HG02763 (cell line): Measurements from ENCODE around the gene TCF12.
"Not testable (repeated sequence)": the region's sequence is repeated elsewhere in the genome, so short reads cannot be mapped to it uniquely, and the experiment has no call there.

Experiments used
- ATAC-seq: cut with Tn5 transposase; IDR thresholded peaks from one replicate; pipeline ENCODE4 v1.9.1; 2021; ENCODE audit warnings: mild to moderate bottlenecking, moderate library complexity; ENCODE audit not compliant: unreplicated experiment

Gene TCF12

DNA sequence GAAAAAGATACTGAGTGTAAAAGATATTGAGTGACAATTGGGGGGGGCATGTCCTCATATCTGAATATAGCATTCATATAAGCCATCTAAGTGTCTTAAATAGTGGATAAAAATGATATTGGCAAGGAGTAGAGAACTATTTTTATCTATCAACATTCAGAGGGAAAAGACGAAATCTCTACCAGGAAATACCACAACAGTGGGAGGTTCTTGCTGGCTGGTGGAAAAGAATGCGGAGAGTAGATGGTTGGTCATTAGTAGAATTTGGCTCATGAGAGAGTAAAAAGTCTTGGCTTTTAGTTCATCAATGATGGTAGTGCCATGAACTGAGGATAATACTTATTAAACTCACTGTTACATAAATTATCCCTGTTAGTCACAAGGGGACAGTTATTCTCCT is 4.8 kb upstream of the TCF12 start:
- ATAC-seq: no peak

DNA sequence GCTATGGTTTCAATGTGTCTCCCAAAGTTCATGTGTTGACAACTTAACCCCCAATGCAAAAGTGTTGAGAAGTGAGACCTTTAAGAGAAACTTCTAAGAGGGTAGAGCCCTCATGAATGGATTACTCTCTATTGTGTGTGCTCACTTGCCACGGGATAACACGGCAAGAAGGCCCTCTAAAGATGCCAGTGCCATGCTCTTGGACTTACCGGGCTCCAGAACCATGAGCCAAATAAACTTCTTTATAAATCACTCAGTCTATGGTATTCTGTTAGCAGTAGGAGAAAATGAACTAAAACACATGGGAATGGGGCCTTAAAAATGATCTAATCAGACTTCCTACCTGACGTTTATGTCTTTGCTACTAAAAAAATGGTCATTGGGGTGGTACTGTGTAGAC is 2.6 kb upstream of the TCF12 start:
- ATAC-seq: no peak

DNA sequence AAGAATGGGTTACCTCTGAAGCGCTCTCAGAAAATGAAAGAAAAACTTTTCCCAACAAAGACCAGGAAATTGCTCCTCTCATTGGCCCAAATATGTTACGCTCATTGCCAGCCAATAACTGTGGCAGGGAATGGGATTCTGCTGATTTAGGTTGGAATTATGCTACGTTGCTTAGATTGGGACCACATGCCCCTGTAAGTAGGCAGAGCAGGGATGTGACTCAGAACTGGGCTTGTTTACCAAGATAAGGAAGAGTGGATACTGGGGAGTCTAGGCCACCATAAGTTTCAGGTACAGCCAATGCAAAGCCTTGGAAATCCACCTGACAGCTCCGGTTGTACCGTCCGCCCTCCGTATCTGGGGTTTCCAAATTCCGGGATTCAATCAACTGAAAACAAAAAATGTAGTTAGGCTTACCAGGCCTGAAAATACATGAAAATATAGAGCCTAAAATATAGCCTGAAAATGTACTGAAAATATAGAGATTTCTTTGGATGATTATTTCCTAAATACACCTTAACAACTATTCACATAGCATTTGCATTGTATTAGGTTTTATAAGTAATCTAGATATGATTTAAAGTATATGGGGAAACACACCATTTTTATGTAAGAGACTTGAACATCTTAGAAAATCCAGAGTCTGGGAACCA is 1.5 kb upstream of the TCF12 start:
- no peak for ATAC-seq

DNA sequence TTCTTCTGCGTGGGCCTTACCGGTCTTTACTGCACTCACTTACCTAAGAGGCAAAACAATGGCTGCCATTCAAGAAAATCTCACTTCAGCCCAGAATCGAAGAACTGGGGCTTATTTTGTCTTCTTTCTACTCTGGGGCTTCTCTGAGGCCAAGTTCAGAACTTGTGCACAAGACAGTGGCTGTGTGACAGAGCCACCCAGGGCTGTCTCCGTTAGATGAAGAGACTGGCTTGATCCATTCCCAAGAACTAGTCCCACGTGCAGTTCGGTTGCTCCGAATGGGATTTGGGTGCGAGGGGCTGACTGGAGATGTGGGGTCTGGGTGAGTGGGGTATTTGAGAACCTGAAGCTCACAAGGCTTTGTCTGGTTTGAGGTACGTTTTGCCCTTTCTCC is 795 bp upstream of the TCF12 start:
- ATAC-seq: no peak

DNA sequence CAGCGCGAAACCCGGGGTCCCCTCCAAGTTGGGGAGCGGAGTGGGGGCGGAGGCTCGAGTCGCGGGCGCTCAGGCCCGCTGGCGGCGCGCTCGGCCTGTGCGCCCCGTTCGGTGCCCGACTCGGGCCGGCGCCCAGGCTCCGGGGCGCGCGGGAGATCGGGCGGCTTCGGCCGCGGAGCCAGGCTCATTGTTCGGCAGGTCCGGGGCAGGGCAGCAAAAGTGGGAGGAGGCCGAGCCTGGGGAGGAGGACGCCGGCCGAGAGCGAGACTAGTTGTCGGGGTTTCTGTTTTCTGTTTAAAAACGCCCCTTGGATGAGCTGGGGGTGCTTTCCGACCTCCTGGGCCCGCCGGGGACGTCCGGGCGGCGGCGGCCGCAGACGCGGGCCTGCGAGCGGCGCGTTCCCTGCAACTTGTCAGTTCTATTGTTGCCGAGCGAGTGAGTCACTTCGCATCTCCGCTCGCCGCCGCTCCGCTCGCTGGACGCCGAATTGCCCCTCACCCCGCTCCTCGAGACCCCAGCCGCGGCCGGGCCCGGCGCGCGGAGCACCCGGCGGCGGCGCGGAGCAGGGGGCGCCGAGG is 676 bp downstream of the TCF12 start:
- ATAC-seq: peak; percentile 25

DNA sequence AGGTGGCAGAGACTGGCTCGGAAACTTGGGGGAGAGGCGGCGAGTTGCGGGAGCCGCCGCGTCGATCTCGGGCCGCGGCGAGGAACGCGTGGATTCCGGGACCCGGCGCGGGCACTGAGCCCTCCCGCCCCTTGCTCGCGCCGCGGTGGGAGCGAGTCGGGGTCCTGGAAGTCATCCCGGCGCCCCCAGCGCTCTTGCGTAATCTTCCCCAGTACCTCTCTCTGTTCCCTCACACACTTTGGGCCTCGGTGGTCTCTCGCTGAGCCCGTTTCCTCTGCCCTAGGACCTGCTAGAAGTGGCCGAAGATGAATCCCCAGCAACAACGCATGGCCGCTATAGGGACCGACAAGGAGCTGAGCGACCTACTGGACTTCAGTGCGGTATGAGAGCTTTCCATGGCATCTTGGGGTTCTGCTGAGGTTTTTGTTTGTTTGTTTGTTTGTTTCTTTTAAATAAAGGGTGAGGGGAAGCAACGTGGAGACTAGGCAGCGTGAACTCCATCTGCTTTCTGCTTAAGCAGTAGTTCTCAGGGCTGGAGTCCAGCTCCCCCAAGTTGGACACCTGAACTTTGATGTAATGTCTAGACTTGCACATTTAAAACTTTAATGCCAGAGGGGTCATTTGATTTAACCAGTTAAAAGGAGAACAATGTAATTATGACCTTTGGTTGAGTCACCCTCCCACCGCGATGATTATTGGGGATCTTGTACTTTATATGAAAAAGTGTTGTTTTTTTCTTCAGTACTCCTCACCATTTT is 1.3 kb downstream of the TCF12 start:
- ATAC-seq: peak; percentile 2

DNA sequence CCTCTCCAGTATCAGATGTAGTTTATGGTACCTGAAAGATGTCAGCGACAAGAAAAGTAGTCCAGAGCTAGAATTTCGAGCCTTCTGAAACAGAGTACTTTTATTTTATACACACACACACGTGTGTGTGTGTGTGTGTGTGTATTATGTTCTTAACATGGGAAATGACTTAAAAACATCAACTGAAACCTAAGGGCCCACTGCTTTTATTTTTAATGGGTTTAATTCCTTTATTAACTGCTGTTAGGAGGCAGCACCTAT is 1.9 kb downstream of the TCF12 start:
- no peak for ATAC-seq

DNA sequence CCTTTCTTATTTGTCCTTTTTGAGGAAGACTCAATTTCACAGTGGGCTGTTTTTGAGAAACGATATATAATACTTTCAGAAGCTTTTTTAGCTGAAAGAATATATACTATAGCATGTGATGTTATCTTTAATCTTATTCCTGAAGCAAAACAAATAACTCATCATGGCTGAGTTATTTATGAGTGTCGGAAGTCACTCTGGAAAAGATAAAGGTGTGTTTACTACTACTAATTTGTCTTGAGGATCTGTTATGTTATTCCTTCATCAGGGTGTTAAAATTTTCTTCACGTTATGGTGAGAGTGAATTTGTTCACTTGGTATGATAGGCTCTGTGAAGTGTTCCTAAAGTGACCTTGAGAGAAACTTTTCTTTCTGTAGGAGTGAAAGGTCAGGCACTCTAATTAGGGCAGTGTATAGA is 4.7 kb downstream of the TCF12 start:
- ATAC-seq: no peak

DNA sequence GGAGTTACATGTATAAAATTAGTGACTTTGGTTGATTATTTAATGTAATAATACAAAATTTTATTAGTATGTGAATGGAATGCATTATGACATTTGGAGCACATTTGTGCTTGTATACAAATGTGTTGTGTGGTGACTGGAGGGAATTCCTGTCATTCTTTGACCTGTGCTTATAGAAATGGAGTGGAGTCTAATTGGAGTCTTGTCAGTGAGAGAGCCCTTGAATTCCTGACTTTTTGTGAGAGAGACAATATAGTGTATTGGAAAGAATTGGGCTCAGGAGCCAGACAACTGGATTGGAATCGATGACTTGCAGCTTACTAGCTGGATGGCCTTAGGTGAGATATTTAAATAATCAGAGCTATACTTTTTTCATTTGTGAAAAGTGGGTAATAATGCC is 9.4 kb downstream of the TCF12 start:
- no peak for ATAC-seq

DNA sequence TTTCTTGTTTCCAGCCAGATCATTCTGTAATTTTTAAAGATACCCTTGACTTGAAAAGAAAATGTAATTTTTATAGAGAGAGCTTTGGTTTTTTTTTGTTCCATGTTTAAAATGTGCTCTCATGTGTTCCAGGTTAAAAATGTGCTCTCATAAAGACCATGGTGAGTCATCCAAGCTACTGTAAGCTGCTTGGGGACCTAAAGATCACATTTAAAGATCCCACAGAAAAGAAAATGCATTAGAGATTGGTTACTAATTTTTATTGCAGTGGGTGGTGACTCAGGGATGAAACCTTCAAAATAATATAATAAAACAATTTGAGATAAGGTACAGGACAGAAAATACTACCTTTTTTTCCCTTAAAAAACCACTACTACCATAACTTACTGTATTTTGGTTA is 11.0 kb downstream of the TCF12 start:
- ATAC-seq: no peak

DNA sequence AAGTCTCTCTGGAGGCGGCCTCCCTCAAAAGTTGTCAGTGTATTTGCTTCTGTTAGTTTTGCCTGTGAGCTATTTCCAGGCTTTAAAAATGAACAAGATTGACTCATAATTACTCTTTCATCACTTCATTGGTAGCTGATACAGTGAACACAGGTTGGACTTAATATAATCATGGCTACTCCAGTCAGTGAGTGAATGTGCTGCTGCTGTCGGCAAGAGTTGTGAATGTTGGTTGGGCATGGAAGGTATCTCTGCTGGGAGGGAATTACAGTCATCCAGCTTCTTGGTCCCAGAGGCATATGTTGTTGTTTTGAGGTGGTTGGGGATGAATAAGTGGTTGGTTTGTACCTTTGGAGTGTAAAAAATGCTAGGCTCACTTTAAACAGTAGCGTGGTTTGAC is 11.5 kb downstream of the TCF12 start:
- ATAC-seq: no peak

DNA sequence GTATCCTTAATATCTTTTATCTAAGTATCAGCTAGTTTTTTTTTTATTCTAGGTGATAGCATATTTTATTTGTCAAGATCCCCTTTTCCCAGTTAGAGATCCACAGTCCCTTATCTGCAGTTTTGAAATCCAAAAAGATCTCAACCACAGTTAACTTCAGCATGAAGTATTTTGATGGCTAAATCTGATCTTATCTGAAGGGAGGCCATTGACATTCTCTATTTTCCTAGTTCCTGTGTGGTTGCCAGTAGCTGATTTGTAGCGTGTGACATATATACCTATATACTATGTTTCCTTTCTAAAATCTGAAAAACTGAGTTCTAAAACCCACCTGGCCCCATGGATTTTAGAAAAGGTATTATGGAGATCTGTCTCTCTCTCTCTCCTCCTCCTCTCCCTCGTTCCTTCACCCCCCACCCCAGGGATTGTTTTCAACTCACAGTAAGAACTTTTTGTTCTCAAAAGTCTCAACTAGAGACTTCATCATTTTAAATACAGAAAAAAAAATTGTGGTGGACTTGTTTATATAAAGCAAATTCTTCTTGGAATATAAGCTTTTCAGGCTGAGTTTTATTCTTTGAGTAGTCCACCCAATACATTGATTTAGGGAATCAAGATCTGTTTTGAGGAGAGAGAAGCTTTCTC is 12.3 kb downstream of the TCF12 start:
- ATAC-seq: no peak

DNA sequence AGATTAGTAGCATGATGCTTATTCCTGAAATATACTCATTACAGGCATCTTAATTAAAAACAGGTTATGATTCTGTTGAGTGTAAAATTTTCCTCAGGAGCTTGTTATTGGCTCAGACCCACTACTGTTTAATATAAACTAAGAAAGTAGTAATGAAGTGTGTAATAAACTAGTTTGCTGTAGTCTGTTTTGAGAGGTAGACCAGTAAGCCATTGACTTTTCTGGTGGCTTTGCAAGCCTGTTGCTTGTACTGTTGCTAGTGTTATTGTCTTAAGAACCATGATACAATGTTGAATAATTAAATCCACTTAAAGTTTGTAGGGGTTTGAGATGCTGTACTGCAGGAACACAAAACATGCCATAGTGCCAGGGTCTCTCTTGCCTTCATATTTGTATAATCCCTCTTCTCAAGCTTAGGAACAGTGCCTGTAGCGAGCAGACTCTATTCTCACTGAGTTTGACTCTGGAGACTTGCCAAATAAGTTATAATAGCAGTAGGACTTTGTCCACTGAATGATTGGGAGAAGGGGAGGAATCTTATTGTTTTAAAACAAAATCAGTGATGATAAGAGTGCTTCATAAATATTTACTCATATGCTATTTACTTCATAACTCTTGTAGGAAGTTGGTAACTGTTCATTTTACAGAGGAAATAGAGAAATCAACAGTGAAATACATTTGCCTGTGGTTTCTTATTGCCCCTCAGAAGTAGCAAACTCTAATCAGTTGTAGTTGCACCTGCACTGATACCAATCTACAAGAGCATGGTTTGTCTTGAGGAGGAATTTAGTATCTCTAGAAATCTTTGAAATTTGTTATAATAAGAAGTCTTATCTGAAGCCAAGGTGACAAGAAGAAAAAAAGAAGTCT is 13.4 kb downstream of the TCF12 start:
- no peak for ATAC-seq

DNA sequence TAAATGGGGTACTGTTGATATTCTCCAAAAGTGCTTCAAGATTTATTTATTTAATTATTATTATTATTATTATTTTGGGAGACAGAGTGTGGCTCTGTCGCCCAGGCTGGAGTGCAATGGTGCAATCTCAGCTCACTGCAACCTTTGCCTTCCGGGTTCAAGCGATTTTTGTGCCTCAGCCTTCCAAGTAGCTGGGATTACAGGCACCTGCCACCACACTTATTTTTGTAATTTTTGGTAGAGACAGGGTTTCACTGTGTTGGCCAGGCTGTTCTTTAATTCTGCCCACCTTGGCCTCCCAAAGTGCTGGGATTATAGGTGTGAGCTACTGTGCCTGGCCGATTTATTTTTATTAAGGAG is 14.0 kb downstream of the TCF12 start:
- not testable (repeated sequence) for ATAC-seq

DNA sequence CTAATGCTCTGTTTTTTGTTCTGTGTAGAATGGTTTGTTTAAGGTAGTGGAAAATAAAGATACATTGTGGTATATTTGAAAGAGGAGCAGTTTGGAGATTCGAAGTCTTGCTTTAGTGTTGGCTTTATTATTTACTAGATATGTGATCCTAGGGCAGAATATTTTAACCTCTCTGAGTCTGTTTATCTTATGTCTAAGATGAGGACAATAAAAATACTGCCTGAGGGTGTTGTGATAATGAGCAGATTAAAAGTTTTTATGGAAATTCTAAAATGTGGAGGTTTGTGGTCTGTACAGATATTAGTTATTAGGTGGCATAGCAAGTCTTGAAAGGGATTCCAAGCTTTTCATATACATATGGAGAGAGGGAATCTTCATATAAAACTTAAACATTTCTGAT is 15.0 kb downstream of the TCF12 start:
- no peak for ATAC-seq

DNA sequence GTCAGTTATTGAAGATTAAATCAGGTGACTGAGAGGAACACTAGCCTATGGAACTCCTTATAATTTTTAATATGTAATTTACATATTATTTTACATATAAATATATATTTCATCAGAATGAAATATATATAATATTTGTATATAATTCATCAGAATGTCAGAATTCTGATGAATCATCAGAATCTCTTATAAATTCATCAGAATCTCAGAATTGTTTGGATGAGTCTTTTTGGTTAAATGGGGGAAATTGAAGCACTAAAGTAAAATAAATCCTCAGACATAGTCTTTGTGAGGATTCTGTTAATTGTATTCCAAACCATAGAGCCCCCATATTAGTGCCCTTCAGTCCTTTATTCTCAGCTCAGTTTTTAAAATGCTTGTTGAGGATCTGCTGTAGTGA is 15.4 kb downstream of the TCF12 start:
- no peak for ATAC-seq

DNA sequence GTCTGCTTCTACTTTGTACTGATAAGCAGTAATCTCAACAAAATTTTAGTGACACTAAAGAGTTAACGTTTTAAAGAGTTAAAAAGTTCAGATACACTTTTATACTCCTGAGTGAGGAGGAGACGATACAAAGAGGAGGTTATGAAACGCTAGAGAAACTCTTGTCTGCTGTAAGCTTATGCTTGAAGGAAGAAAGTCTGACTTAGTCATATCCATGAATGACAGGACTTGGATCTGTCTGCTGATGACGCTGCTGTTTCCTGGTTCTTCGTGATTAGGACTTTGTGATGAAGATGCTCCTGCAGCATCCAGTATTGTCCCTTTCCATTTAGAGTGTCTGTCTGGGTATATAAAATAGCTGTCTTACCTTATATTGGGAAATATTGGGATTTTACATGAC is 15.8 kb downstream of the TCF12 start:
- ATAC-seq: no peak

DNA sequence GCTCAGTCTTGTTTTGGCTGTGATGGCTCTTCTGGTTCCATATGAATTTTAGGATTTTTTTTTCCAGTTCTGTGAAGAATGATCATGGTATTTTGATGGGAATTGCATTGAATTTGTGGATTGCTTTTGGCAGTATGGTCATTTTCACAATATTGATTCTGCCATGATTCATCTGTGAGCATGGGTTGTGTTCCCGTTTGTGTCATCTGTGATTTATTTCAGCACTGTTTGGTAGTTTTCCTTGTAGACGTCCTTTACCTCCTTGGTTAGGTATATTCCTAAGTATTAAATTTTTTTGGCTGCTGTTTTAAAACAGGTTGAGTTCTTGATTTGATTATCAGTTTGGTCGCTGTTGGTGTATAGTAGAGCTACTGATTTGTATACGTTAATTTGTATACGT is 18.5 kb downstream of the TCF12 start:
- ATAC-seq: no peak

DNA sequence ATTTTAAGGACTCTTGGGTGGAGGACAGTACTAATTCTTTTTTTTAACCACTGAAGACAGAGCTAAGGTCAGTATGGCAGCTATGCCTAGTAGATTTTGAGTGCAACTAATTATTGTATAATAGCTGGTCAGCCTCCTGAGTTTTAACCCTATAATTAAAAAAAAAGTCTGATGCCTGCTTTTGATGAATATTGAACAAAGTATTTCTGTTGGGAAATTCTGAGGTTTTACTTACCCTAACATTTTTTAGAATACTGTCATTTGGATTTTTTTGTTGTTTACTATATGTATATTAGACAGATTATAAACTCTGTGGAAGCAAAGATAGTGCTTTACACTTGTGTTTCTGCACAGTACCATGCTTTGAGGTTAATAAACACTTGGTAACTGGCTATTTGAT is 20.8 kb downstream of the TCF12 start:
- no peak for ATAC-seq

DNA sequence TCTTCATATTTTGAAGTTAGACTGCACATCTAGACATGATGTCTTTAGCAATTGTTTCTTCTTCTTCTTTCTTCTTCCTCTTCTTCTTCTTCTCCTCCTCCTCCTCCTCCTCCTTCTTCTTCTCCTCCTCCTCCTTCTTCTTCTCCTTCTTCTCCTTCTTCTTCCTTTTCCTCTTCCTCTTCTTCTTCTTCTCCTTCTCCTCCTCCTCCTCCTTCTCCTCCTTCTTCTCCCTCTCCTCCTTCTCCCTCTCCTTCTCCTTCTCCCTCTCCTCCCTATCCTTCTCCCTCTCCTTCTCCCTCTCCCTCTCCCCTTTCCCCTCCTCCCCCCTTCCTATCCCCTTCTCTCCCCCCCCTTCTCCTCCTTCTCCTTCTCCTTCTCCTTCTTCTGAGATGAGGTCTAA is 21.9 kb downstream of the TCF12 start:
- ATAC-seq: no peak

DNA sequence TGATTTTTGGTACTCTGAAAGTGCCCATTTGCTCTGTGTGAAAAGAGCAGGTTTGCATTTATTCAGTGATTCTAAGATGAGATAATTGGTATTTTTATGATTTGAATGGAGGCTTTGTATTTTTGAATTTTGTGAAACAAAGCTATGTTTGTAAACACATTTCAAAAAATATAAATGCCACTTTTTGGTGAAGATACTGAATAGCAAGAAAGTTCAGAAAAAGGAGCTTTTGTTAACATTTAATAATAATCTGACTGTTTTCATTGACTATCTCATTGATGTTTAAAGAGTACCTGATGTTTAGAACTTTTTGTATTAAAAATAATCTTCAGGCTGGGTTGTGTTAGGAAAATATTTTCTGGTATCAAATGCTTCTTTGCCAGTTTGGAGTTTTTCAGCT is 23.7 kb downstream of the TCF12 start:
- no peak for ATAC-seq
